A549 treated with Mapracorat at 1 μM for 4 hours (cell line): ENCODE results near the gene HUWE1. TPM values are rescaled to one million over a fixed set of nuclear protein-coding genes. Genes with fewer than 3 reads are reported as not detected.

Experiments used
- total RNA-seq: library from RNA; stranded (reverse); fragments of 200-300 nt; extraction: Qiagen RNA extraction; gene quantifications from 5 replicates; pipeline ENCODE4 v1.2.3, GENCODE V29; 2022

The HUWE1 gene
- 65.9 to 72.5 TPM (median 68.9 TPM) in 5 replicates for total RNA-seq

GRCh38 chrX:53686151-53686885 lies at the start of gene HUWE1:
Gene HUWE1 (minus strand): TSS chrX:53686719. CDS start chrX:53654107, 32,612 bp downstream.

